Left lung (tissue), 10 donors: ENCODE measurements around the gene ABCG8. TPM values are rescaled to one million over a fixed set of nuclear protein-coding genes. Genes with fewer than 3 reads are reported as not detected.

Experiments
- ATAC-seq: fragments of 200-7000 bp; cut with Tn5 transposase; one replicate; pipeline ENCODE4 v1.9.1; 2020; ENCODE audit warnings: moderate library complexity
- DNase-seq, 4 donors: peaks; one replicate each; pipeline ENCODE4 v3.0.0-alpha.2; 2013 to 2020
- H3K27ac ChIP-seq, 2 donors: fragments of 200-600 bp; sonication (generic) in 1 of 2; one replicate each; pipeline versions ENCODE4 v1.5.0 to v1.8.0; 2020 to 2021
- H3K27me3 ChIP-seq, 2 donors: fragments of 200-600 bp; sonication (generic) in 1 of 2; one replicate each; pipeline versions ENCODE4 v1.5.0 to v1.8.0; 2020 to 2021
- H3K36me3 ChIP-seq, 2 donors: fragments of 200-600 bp; sonication (generic) in 1 of 2; one replicate each; pipeline versions ENCODE4 v1.5.0 to v1.8.0; 2020 to 2021
- H3K4me1 ChIP-seq, 2 donors: fragments of 200-600 bp; one replicate each; pipeline ENCODE4 v1.8.0; 2021
- H3K4me3 ChIP-seq, 2 donors: fragments of 200-600 bp; sonication (generic) in 1 of 2; one replicate each; pipeline versions ENCODE4 v1.5.0 to v1.8.0; 2020 to 2021; ENCODE audit warnings: mild to moderate bottlenecking in 1 of 2
- H3K9me3 ChIP-seq, 2 donors: fragments of 200-600 bp; sonication (generic) in 1 of 2; one replicate each; pipeline versions ENCODE4 v1.5.0 to v1.8.0; 2020 to 2021
- CTCF ChIP-seq, 2 donors: fragments of 200-600 bp; sonication (generic) in 1 of 2; IDR thresholded peaks; one replicate each; pipeline versions ENCODE4 v1.5.0 to v1.8.0; 2021; ENCODE audit warnings: antibody characterized with exemption in 2 of 2
- intact Hi-C, 2 donors: fragments of 100-400 bp; cut with DNase I; formaldehyde crosslinking; loops; one replicate each; pipeline versions ENCODE4 v1.11.2 to v1.14.2; 2022
- polyA plus RNA-seq, 6 donors: library from polyadenylated mRNA; unstranded; fragments of 120-200 nt; gene quantifications; one replicate each; pipeline ENCODE4 v1.2.1, GENCODE V29; 2013; ENCODE audit not compliant: insufficient read length in 6 of 6
- total RNA-seq, 2 donors: library from RNA; stranded (reverse); fragmentation: NEBNext Ultra II Directional; extraction: Animal tissue kit (Norgen Biotek cat#: 25700); gene quantifications; one replicate each; pipeline ENCODE4 v1.2.1, GENCODE V29; 2021
- donor health status: DM: no; HTN: yes; CAD: no.
- donor health status: DM: no; HTN: no; CAD: no.

The ABCG8 gene
- total and polyA plus RNA-seq, 8 donors, result 0.48 to 1.3 (median 0.68) TPM; not detected in 2

- Histone ChIP-seq H3K9me3 (no peaks in the 10 kb centered on the region), H3K36me3 (no peaks in the 10 kb centered on the region), H3K27ac (no peak overlapping the region), H3K4me1 (no peaks in the 10 kb centered on the region), H3K27me3 (peaks cover 8 to 43% of the 10 kb centered on the region in 2 donors), H3K4me3 (no peak overlapping the region)
- TF ChIP-seq CTCF (IDR thresholded peaks at IDR 0.05), result no peak
- DNase-seq (no peak), ATAC-seq (no peak)
- intact Hi-C loops, result no loop called here
These were observed 14.6 kb downstream of the ABCG8 start for GRCh38 chr2:43853141-43854081.

DNA sequence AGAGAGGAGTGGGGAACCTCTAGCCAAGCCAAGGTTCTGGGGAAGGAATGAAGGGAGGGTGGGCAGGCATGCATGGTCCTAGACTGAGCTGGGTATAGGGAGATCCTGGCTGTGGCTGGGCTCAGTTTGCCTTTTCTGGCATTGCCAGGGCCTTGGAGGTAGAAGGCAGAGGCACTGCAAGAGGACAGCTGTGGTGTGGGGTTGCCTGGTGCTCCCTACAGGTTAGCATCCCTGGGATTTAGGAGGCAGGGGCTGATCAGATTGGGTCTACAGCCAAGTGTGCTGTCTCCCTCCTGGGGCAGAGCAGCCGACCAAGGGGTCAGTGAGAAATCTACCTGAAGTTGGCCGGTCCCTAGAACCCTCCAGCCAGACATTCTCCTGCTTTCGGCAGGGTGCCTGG is 15.9 kb downstream of the ABCG8 start:
- no peaks in the 10 kb centered on the region for H3K36me3 ChIP-seq
- H3K4me3 ChIP-seq, result no peak overlapping the region
- H3K4me1 ChIP-seq, result no peaks in the 10 kb centered on the region
- H3K27ac ChIP-seq, result no peak overlapping the region
- peaks cover 16 to 43% of the 10 kb centered on the region in 2 donors for H3K27me3 ChIP-seq
- no peak for TF ChIP-seq CTCF (IDR thresholded peaks at IDR 0.05)
- intact Hi-C loops, result no loop called here
- ATAC-seq, result no peak
- no peaks in the 10 kb centered on the region for H3K9me3 ChIP-seq
- DNase-seq, result no peak

DNA sequence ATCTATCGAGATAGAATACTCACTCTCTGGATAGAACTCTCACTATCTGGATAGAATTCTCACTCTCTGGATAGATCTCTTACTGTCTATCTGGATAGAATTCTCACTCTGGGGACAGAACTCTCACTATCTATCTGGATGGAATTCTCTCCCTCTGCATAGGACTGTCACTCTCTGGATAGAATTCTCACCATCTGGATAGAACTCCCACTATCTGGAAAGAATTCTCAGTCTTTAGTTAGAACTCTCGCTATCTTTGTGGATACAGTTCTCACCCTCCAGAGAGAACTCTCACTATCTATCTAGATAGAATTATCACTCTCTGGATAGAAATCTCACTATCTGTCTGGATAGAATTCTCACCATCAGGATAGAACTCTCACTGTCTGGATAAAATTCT is 16.5 kb downstream of the ABCG8 start:
- H3K4me1 ChIP-seq, result no peaks in the 10 kb centered on the region
- no peak for TF ChIP-seq CTCF (IDR thresholded peaks at IDR 0.05)
- no peak for ATAC-seq
- H3K9me3 ChIP-seq, result no peaks in the 10 kb centered on the region
- no peak for DNase-seq
- intact Hi-C loops, result no loop called here
- H3K27me3 ChIP-seq, result peaks cover 20 to 43% of the 10 kb centered on the region in 2 donors
- H3K4me3 ChIP-seq, result no peak overlapping the region
- no peak overlapping the region for H3K27ac ChIP-seq
- no peaks in the 10 kb centered on the region for H3K36me3 ChIP-seq

GRCh38 chr2:43872151-43872550 is 33.4 kb downstream of the ABCG8 start:
- no peak for TF ChIP-seq CTCF (IDR thresholded peaks at IDR 0.05)
- Histone ChIP-seq H3K4me1 (no peaks in the 10 kb centered on the region), H3K4me3 (no peak overlapping the region), H3K27ac (no peak overlapping the region), H3K9me3 (no peaks in the 10 kb centered on the region), H3K27me3 (peaks cover 0 to 4% of the 10 kb centered on the region in 2 donors), H3K36me3 (no peaks in the 10 kb centered on the region)
- intact Hi-C loops, result no loop called here
- DNase-seq (no peak), ATAC-seq (no peak)

GRCh38 chr2:43874776-43875451 is 36.1 kb downstream of the ABCG8 start:
- no peak for ATAC-seq
- DNase-seq, result no peak
- intact Hi-C loops, result no loop called here

More at GRCh38 chr2:43874776-43875451, 36.1 kb downstream of the ABCG8 start:
- Histone ChIP-seq H3K9me3 (no peaks in the 10 kb centered on the region), H3K27me3 (peaks cover 0 to 4% of the 10 kb centered on the region in 2 donors), H3K4me3 (no peak overlapping the region), H3K36me3 (no peaks in the 10 kb centered on the region), H3K27ac (no peak overlapping the region), H3K4me1 (no peaks in the 10 kb centered on the region)
- TF ChIP-seq CTCF (IDR thresholded peaks at IDR 0.05), result no peak
